Panc1 (cell line): ENCODE measurements around the gene KCTD6. TPM values are rescaled to one million over a fixed set of nuclear protein-coding genes. Genes with fewer than 3 reads are reported as not detected.

Source experiments
- ATAC-seq: fragments of 200-7000 bp; cut with Tn5 transposase; 2 replicates; pipeline ENCODE4 v1.9.1; 2020; ENCODE audit warnings: mild to moderate bottlenecking, moderate library complexity
- BruUV-seq: library from RNA; stranded (reverse); fragments of 400-500 nt; replicated peaks from 2 replicates; lab custom pipeline; 2021; lab: Mats Ljungman, UMichigan
- CTCF ChIA-PET: fragments of 300-600 bp; sonication (Branson Sonifier 250); formaldehyde crosslinking; loops from one replicate; lab custom pipeline; 2022; ENCODE audit warnings: antibody characterized with exemption; lab: Charles Lee
- POLR2A ChIA-PET: fragments of 300-600 bp; sonication (Branson Sonifier 250); formaldehyde crosslinking; loops from one replicate; lab custom pipeline; 2022; ENCODE audit warnings: antibody characterized with exemption; lab: Charles Lee
- DNase-seq: peaks from one replicate; pipeline ENCODE4 v3.0.0-alpha.2; 2010; ENCODE audit warnings: low read depth, low spot score
- H3K27ac ChIP-seq: 2 replicates; pipeline ENCODE4 v1.5.1; 2011; ENCODE audit warnings: mild to moderate bottlenecking, low read length, inconsistent platforms
- H3K27me3 ChIP-seq: fragments of 200-500 bp; sonication (Bioruptor generic); 2 replicates; pipeline ENCODE4 v1.6.0; 2014; ENCODE audit warnings: low read length, inconsistent platforms; ENCODE audit not compliant: control insufficient read depth, insufficient read depth
- H3K36me3 ChIP-seq: fragments of 200-500 bp; sonication (Bioruptor generic); 2 replicates; pipeline ENCODE4 v1.5.1; 2014; ENCODE audit warnings: inconsistent platforms, mild to moderate bottlenecking, low read length, moderate library complexity; ENCODE audit not compliant: control insufficient read depth, insufficient read depth
- H3K4me1 ChIP-seq: 2 replicates; pipeline ENCODE4 v1.5.1; 2011; ENCODE audit warnings: inconsistent platforms, mild to moderate bottlenecking, low read length, moderate library complexity; ENCODE audit not compliant: control insufficient read depth, insufficient read depth
- H3K4me3 ChIP-seq, 2 experiments: 2 replicates each; pipeline ENCODE4 v1.5.1; 2011 to 2012; ENCODE audit warnings: low read depth in 2 of 2, low read length in 2 of 2, mild to moderate bottlenecking in 2 of 2, inconsistent platforms in 1 of 2, moderate library complexity in 1 of 2
- H3K9me3 ChIP-seq: fragments of 200-500 bp; sonication (Bioruptor generic); 2 replicates; pipeline ENCODE4 v1.5.1; 2014; ENCODE audit warnings: low read depth, mild to moderate bottlenecking, inconsistent platforms, low read length, moderate library complexity; ENCODE audit not compliant: control insufficient read depth, insufficient read depth
- POLR2AphosphoS5 ChIP-seq: IDR thresholded peaks from 2 replicates; pipeline ENCODE4 v1.6.1; 2012; ENCODE audit warnings: mild to moderate bottlenecking, low read depth, low read length, moderate library complexity
- REST ChIP-seq, 2 experiments: IDR thresholded peaks; 2 replicates each; pipeline ENCODE4 v1.6.1; 2011 to 2012; ENCODE audit warnings: low read depth in 2 of 2, control low read depth in 1 of 2, low read length in 1 of 2, mild to moderate bottlenecking in 1 of 2, moderate library complexity in 1 of 2; ENCODE audit not compliant: insufficient read depth in 1 of 2
- SIN3A ChIP-seq: IDR thresholded peaks from 2 replicates; pipeline ENCODE4 v1.6.1; 2012; ENCODE audit warnings: low read depth, mild to moderate bottlenecking, low read length, moderate library complexity, borderline replicate concordance; ENCODE audit not compliant: insufficient read depth
- TCF7L2 ChIP-seq: IDR thresholded peaks from 2 replicates; pipeline ENCODE4 v1.6.1; 2011; ENCODE audit warnings: mild to moderate bottlenecking, low read depth, low read length, inconsistent platforms
- in situ Hi-C: cut with HindIII; loops from 2 replicates; pipeline ENCODE4 v1.10.0; 2016; ENCODE audit warnings: low sequenced_read_pairs, low pct_unique_long_range_greater_than_20kb
- intact Hi-C: fragments of 100-400 bp; cut with micrococcal nuclease; formaldehyde crosslinking; loops from one replicate; pipeline ENCODE4 v1.10.0; 2022; ENCODE audit not compliant: unreplicated experiment
- total RNA-seq: library from RNA; stranded (reverse); gene quantifications from one replicate; pipeline ENCODE4 v1.2.1, GENCODE V29; 2021; ENCODE audit not compliant: unreplicated experiment
- TF ChIP-seq, protein P1 (sequence below): fragments of 450-650 bp; IDR thresholded peaks from 2 replicates; pipeline ENCODE4 v1.5.1; 2017; ENCODE audit warnings: mild to moderate bottlenecking

KCTD6 gene
- total RNA-seq, 1 experiment from 2014 or later: 18.3 TPM

GRCh38 chr3:58495101-58495500 lies 3.2 kb downstream of the KCTD6 start:
- in situ Hi-C loops: no loop called here
- Histone ChIP-seq H3K4me3 (peak overlapping the region in 1 of 2 experiments; percentile 94; a peak in 2 of 4 replicates), H3K9me3 (no peaks in the 10 kb centered on the region), H3K36me3 (no peaks in the 10 kb centered on the region; the same call in 1 of the 2 replicates), H3K27me3 (no peaks in the 10 kb centered on the region), H3K27ac (no peak overlapping the region), H3K4me1 (peaks cover 48% of the 10 kb centered on the region)
- intact Hi-C loops: no loop called here
- DNase-seq (no peak), ATAC-seq (no peak)
- ChIA-PET CTCF (interaction anchor here (0.6 kb wide), 1 partner anchor 59 kb away, joined by 4 read pairs; no protein-coding TSS in a partner anchor), POLR2A (no interaction called here)
- BruUV-seq: no TSS peak
- TF ChIP-seq, protein P1, sequence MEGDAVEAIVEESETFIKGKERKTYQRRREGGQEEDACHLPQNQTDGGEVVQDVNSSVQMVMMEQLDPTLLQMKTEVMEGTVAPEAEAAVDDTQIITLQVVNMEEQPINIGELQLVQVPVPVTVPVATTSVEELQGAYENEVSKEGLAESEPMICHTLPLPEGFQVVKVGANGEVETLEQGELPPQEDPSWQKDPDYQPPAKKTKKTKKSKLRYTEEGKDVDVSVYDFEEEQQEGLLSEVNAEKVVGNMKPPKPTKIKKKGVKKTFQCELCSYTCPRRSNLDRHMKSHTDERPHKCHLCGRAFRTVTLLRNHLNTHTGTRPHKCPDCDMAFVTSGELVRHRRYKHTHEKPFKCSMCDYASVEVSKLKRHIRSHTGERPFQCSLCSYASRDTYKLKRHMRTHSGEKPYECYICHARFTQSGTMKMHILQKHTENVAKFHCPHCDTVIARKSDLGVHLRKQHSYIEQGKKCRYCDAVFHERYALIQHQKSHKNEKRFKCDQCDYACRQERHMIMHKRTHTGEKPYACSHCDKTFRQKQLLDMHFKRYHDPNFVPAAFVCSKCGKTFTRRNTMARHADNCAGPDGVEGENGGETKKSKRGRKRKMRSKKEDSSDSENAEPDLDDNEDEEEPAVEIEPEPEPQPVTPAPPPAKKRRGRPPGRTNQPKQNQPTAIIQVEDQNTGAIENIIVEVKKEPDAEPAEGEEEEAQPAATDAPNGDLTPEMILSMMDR: no peak
- TF ChIP-seq REST (IDR thresholded peaks at IDR 0.05; ENCODE audit: insufficient read depth in 1 of 2, low read depth in 2 of 2, low read length in 1 of 2) (no peak), POLR2AphosphoS5 (no peak), SIN3A (no peak), TCF7L2 (no peak)

DNA sequence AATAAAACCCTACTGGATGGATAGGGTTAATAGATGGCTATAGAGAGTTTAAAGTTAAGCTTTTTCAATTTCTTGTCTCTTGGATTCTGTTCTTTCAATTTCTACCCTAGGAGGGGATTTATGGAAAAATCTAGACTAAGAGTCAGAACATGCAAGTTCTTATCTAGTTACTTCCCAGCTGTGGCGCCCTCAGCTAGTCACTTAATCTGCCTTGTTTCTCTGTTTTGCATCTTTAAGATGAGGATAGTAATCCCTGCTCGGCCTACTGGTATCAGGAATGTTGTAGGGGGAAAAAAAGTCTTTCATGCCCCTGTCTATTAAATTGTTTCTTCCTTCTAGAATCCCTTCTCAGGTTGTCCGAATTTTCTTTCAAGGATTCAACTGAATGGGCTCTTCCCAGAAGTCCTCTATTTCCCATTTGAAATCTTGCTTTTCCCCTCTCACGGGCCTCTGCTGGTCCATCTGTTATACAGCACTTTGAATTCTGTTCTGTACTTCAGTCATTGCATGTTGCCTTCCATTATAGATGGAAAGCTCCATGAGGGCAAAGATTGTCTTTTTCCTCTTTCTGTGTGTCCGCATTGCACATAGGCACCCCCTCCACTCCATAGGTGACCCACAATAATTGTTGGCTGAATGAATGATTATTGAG lies 4.4 kb downstream of the KCTD6 start:
- BruUV-seq: no TSS peak
- intact Hi-C loops: no loop called here
- no peaks in the 10 kb centered on the region; the same call in 1 of the 2 replicates for H3K36me3 ChIP-seq
- peaks cover 46% of the 10 kb centered on the region for H3K4me1 ChIP-seq
- H3K27ac ChIP-seq: peak overlapping the region; percentile 54
- no peak for DNase-seq
- ChIA-PET POLR2A (no interaction called here), CTCF (no interaction called here)
- H3K9me3 ChIP-seq: no peaks in the 10 kb centered on the region
- no peak for ATAC-seq
- no peak for TF ChIP-seq REST (IDR thresholded peaks at IDR 0.05; ENCODE audit: insufficient read depth in 1 of 2, low read depth in 2 of 2, low read length in 1 of 2)
- TF ChIP-seq TCF7L2: no peak
- no peak for TF ChIP-seq SIN3A
- TF ChIP-seq, protein P1: no peak
- no peak for TF ChIP-seq POLR2AphosphoS5
- in situ Hi-C loops: no loop called here
- H3K27me3 ChIP-seq: no peaks in the 10 kb centered on the region
- H3K4me3 ChIP-seq: no peak overlapping the region; a peak in 1 of 4 replicates
